Stimulated activated CD8-positive, alpha-beta memory T cell treated with anti-CD3 and anti-CD28 coated beads, Interleukin-15, amount 100 ng/mL, for 1 hour (primary cell): ENCODE results near the gene OR4S1.
"Not testable (repeated sequence)": the region's sequence is repeated elsewhere in the genome, so short reads cannot be mapped to it uniquely, and the experiment has no call there.

ENCODE experiments used
- DNase-seq: peaks from one replicate; pipeline ENCODE4 v3.0.0-alpha.2; 2020; ENCODE audit warnings: low read depth

The OR4S1 gene

GRCh38 chr11:48305923-48306322, at the start of gene OR4S1:
Gene OR4S1 (plus strand): TSS chr11:48306223. CDS start chr11:48306223, 0 bp downstream.
- DNase-seq = no peak

GRCh38 chr11:48261600-48261999, 44.4 kb upstream of the OR4S1 start:
- no peak for DNase-seq

GRCh38 chr11:48263423-48263911, 42.6 kb upstream of the OR4S1 start, which contains the start of gene OR4X1:
Gene OR4X1 (plus strand): TSS chr11:48263861. CDS start chr11:48263861, 0 bp downstream.
- DNase-seq = no peak

GRCh38 chr11:48270621-48271020, 35.4 kb upstream of the OR4S1 start:
- DNase-seq = no peak

GRCh38 chr11:48272606-48273005, 33.4 kb upstream of the OR4S1 start:
- no peak for DNase-seq

- DNase-seq = peak; percentile 59
These were observed 1.9 kb downstream of the OR4S1 start for GRCh38 chr11:48307760-48308386.

- DNase-seq = not testable (repeated sequence)
These were observed 7.6 kb downstream of the OR4S1 start for GRCh38 chr11:48313590-48313989.

GRCh38 chr11:48319813-48320212, 13.8 kb downstream of the OR4S1 start:
- DNase-seq = not testable (repeated sequence)

- DNase-seq = not testable (repeated sequence)
These were observed 18.6 kb downstream of the OR4S1 start, which contains the start of gene OR4C3 for GRCh38 chr11:48324620-48325019. Gene OR4C3 (plus strand): TSS chr11:48324920. CDS start chr11:48325022, 102 bp downstream.

- DNase-seq = no peak
These were observed 35.4 kb downstream of the OR4S1 start for GRCh38 chr11:48341466-48341865.

GRCh38 chr11:48342505-48342904, 36.5 kb downstream of the OR4S1 start:
- DNase-seq = not testable (repeated sequence)

- DNase-seq = not testable (repeated sequence)
These were observed 40.3 kb downstream of the OR4S1 start for GRCh38 chr11:48346286-48346685.

- DNase-seq = no peak
These were observed 48.0 kb downstream of the OR4S1 start for GRCh38 chr11:48354013-48354412.

- DNase-seq = no peak
These were observed 48.7 kb downstream of the OR4S1 start for GRCh38 chr11:48354677-48355076.
